Measurements from ENCODE around the gene GPR85. TPM values are rescaled to one million over a fixed set of nuclear protein-coding genes. Genes with fewer than 3 reads are reported as not detected.

GPR85 gene
- total and polyA plus RNA-seq, 2 of the 4 experiments (the other 2 are of a cell fraction): 1.7 to 5.4 TPM

GRCh38 chr7:113120647-113121046 is 34.0 kb upstream of the GPR85 start:
- Histone ChIP-seq H3K9me3 (ENCODE audit: control insufficient read depth, insufficient read depth, low read length) (no peaks in the 10 kb centered on the region), H4K8ac (ENCODE audit: low read depth in 2 of 2, low read length in 2 of 2) (no peak overlapping the region), H3K23ac (ENCODE audit: low read depth, low read length) (no peak overlapping the region), H3K18ac (ENCODE audit: low read depth, low read length) (no peak overlapping the region), H3K4me2 (ENCODE audit: low read depth, low read length) (no peak overlapping the region), H3K36me3 (ENCODE audit: control insufficient read depth, insufficient read depth, low read length) (no peaks in the 10 kb centered on the region), H4K91ac (ENCODE audit: insufficient read depth, low read depth, low read length) (no peak overlapping the region), H2BK120ac (ENCODE audit: low read depth, low read length) (no peak overlapping the region), H3K27ac (ENCODE audit: insufficient read depth, low read length) (no peak overlapping the region), H2AK9ac (replicated peaks; ENCODE audit: low read depth, low read length, poor library complexity) (no peak overlapping the region), H3K14ac (replicated peaks; ENCODE audit: low read depth, low read length) (no peak overlapping the region), H2BK5ac (ENCODE audit: low read depth, low read length, poor library complexity, severe bottlenecking) (no peak overlapping the region), H4K20me1 (ENCODE audit: insufficient read depth, low read length) (no peaks in the 10 kb centered on the region), H3K56ac (ENCODE audit: extremely low read depth, insufficient read depth, low read length) (no peak overlapping the region), H3K4ac (ENCODE audit: low read depth, low read length) (no peak overlapping the region), H4K5ac (ENCODE audit: low read depth, low read length) (no peak overlapping the region), H2BK15ac (ENCODE audit: low read depth, low read length) (no peak overlapping the region), H2AK5ac (ENCODE audit: low read depth, low read length) (no peak overlapping the region), H2AFZ (replicated peaks; ENCODE audit: low read length, poor library complexity) (no peak overlapping the region), H3K9me1 (ENCODE audit: insufficient read depth, low read length) (no peaks in the 10 kb centered on the region), H3K9ac (ENCODE audit: low read depth, low read length) (no peak overlapping the region), H2BK20ac (ENCODE audit: low read depth, low read length) (no peak overlapping the region), H3K4me3 (ENCODE audit: insufficient read depth, low read depth, low read length) (no peak overlapping the region), H3K79me1 (ENCODE audit: low read depth in 1 of 2, low read length in 2 of 2) (peaks cover 3 to 12% of the 10 kb centered on the region in 2 experiments; a peak in 2 of 4 replicates), H3K27me3 (ENCODE audit: control insufficient read depth, insufficient read depth, low read length) (no peaks in the 10 kb centered on the region), H3K4me1 (ENCODE audit: control insufficient read depth, insufficient read depth, low read length) (no peaks in the 10 kb centered on the region; the same call in 1 of the 2 replicates)
- no TSS peak for BruUV-seq (replicated peaks)
- intact Hi-C loops (cut with micrococcal nuclease): no loop called here
- DNase-seq (no peak), ATAC-seq (ENCODE audit: low read depth) (no peak)
- ChIA-PET CTCF (no interaction called here), POLR2A (ENCODE audit: unreplicated experiment) (no interaction called here)
- TF ChIP-seq, protein P1, sequence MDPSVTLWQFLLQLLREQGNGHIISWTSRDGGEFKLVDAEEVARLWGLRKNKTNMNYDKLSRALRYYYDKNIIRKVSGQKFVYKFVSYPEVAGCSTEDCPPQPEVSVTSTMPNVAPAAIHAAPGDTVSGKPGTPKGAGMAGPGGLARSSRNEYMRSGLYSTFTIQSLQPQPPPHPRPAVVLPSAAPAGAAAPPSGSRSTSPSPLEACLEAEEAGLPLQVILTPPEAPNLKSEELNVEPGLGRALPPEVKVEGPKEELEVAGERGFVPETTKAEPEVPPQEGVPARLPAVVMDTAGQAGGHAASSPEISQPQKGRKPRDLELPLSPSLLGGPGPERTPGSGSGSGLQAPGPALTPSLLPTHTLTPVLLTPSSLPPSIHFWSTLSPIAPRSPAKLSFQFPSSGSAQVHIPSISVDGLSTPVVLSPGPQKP (IDR thresholded peaks at IDR 0.05; ENCODE audit: borderline replicate concordance, low read depth, low read length): no peak
- TF ChIP-seq FOS (IDR thresholded peaks at IDR 0.05; ENCODE audit: low read depth, low read length): no peak
- TF ChIP-seq CHD1 (IDR thresholded peaks at IDR 0.05; ENCODE audit: low read depth, low read length): no peak
- TF ChIP-seq SMC3 (IDR thresholded peaks at IDR 0.05; ENCODE audit: low read depth, low read length): no peak
- no peak for TF ChIP-seq POLR2A (IDR thresholded peaks at IDR 0.05; ENCODE audit: low read depth, low read length)
- TF ChIP-seq, protein P2, sequence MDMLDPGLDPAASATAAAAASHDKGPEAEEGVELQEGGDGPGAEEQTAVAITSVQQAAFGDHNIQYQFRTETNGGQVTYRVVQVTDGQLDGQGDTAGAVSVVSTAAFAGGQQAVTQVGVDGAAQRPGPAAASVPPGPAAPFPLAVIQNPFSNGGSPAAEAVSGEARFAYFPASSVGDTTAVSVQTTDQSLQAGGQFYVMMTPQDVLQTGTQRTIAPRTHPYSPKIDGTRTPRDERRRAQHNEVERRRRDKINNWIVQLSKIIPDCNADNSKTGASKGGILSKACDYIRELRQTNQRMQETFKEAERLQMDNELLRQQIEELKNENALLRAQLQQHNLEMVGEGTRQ (IDR thresholded peaks at IDR 0.05; ENCODE audit: low read depth, low read length): no peak
- TF ChIP-seq RAD21 (IDR thresholded peaks at IDR 0.05; ENCODE audit: low read length): no peak
- no peak for TF ChIP-seq CEBPB (IDR thresholded peaks at IDR 0.05; ENCODE audit: low read depth, low read length)
- no peak for TF ChIP-seq MAZ (IDR thresholded peaks at IDR 0.05; ENCODE audit: borderline replicate concordance, low read depth, low read length)
- no peak for TF ChIP-seq RFX5 (IDR thresholded peaks at IDR 0.05; ENCODE audit: low read depth, low read length)
- TF ChIP-seq MXI1 (IDR thresholded peaks at IDR 0.05; ENCODE audit: borderline replicate concordance, low read depth, low read length): no peak
- TF ChIP-seq MAFK (IDR thresholded peaks at IDR 0.05; ENCODE audit: low read depth, low read length): no peak
- TF ChIP-seq RCOR1 (IDR thresholded peaks at IDR 0.05; ENCODE audit: insufficient replicate concordance, low read length): no peak
- no peak for TF ChIP-seq BHLHE40 (IDR thresholded peaks at IDR 0.05; ENCODE audit: low read depth, low read length)
- no peak for TF ChIP-seq NFE2L2 (IDR thresholded peaks at IDR 0.05; ENCODE audit: low read depth, low read length)
- TF ChIP-seq, protein P3, sequence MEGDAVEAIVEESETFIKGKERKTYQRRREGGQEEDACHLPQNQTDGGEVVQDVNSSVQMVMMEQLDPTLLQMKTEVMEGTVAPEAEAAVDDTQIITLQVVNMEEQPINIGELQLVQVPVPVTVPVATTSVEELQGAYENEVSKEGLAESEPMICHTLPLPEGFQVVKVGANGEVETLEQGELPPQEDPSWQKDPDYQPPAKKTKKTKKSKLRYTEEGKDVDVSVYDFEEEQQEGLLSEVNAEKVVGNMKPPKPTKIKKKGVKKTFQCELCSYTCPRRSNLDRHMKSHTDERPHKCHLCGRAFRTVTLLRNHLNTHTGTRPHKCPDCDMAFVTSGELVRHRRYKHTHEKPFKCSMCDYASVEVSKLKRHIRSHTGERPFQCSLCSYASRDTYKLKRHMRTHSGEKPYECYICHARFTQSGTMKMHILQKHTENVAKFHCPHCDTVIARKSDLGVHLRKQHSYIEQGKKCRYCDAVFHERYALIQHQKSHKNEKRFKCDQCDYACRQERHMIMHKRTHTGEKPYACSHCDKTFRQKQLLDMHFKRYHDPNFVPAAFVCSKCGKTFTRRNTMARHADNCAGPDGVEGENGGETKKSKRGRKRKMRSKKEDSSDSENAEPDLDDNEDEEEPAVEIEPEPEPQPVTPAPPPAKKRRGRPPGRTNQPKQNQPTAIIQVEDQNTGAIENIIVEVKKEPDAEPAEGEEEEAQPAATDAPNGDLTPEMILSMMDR (conservative IDR thresholded peaks at IDR 0.05; ENCODE audit: low read depth, low read length): no peak
- in situ Hi-C loops (cut with MboI; ENCODE audit: low sequenced_read_pairs): no loop called here
- WGBS, 2 experiments (ENCODE audit: extremely low coverage in 2 of 2, insufficient read length in 1 of 2): no CpG with 5 or more reads among the region's 1 CpG
- dilution Hi-C loops (cut with HindIII; ENCODE audit: low sequenced_read_pairs, unreplicated experiment): no loop called here

Measured in IMR-90 (cell line).